ENCODE measurements around the gene OR6B1.
"Not testable (repeated sequence)": the region's sequence is repeated elsewhere in the genome, so short reads cannot be mapped to it uniquely, and the experiment has no call there.

The OR6B1 gene

GRCh38 chr7:144006692-144007042 lies 6.5 kb downstream of the OR6B1 start:
- no peak for DNase-seq (ENCODE audit: insufficient read length)
- no peak for TF ChIP-seq POLR2AphosphoS5 (IDR thresholded peaks at IDR 0.05; ENCODE audit: low read depth, low read length)
- TF ChIP-seq TAF1 (IDR thresholded peaks at IDR 0.05; ENCODE audit: borderline replicate concordance, low read depth, low read length), result no peak
- FAIRE-seq, result no peak

DNA sequence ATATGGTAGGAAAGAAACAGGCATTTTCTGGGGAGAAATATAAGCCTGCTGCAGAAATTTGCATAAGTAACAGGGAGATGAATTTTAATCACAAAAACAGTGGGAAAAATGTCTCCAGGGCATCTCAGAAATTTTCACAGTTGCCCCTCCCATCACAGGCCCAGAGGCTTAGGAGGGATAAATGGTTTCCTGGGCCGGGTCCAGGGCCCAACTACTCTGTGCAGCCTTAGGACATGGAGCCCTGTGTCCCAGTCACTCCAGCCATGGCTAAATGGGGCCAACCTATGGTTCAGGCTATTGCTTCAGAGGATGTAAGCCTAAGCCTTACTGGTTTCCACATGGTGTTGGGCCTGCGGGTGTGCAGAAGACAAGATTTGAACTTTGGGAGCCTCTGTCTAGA lies 9.2 kb downstream of the OR6B1 start:
- FAIRE-seq, result no peak
- no peak for DNase-seq (ENCODE audit: insufficient read length)
- TF ChIP-seq POLR2A (IDR thresholded peaks at IDR 0.05; ENCODE audit: low read depth, low read length) (no peak), POLR2AphosphoS5 (IDR thresholded peaks at IDR 0.05; ENCODE audit: low read depth, low read length) (no peak), TAF1 (IDR thresholded peaks at IDR 0.05; ENCODE audit: borderline replicate concordance, low read depth, low read length) (no peak)

DNA sequence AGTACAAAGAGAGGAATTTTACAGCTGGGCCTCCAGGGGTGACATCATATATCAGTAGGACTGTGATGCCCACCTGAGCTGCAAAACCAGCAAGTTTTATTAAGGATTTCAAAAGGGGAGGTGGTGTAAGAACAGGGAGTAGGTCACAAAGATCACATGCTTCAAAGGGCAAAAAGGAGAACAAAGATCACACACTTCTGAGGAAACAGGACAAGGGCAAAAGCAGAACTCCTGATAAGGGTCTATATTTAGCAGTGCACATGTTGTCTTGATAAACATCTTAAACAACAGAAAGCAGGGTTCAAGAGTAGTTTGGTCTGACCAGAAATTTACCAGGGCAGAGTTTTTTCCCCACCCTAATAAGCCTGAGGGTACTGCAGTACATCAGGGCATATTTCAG lies 9.9 kb downstream of the OR6B1 start:
- DNase-seq (ENCODE audit: insufficient read length); FAIRE-seq: not testable (repeated sequence)

GRCh38 chr7:144010821-144011220 lies 10.7 kb downstream of the OR6B1 start:
- not testable (repeated sequence) for FAIRE-seq; DNase-seq (ENCODE audit: insufficient read length)

DNA sequence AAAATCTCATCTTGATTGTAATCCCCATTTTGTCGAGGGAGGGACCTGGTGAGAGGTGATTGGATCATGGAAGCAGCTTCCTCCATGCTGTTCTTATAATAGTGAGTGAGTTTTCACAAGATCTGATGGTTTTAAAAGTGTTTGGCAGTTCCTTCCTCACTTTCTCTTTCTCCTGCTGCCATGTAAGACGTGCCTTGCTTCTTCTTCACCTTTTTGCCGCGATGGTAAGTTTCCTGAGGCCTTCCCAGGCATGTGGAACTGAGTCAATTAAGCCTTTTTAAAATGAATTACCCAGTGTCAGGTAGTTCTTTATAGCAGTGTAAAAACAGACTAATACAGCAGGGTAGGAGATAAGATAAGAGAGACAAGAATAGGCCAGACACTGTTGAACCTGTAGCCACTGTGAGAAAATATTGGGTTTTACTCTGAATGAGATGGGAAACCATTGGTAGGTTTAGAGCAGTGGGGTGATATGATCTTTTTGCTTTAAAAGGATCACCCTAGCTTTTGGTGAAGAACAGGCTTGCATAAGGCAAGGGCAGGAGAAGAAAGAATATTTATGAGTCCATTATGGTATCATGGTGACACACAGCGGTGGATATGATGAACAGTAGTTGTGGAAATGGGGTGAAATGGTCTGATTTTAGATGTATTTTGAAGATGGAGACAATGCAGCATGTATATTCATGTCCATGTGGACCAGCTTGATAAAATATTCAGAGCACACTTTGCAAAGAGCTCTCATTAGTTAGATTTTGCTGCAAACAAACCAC lies 11.5 kb downstream of the OR6B1 start:
- no peak for TF ChIP-seq TAF1 (IDR thresholded peaks at IDR 0.05; ENCODE audit: borderline replicate concordance, low read depth, low read length)
- no peak for TF ChIP-seq POLR2A (IDR thresholded peaks at IDR 0.05; ENCODE audit: low read depth, low read length)
- no peak for TF ChIP-seq POLR2AphosphoS5 (IDR thresholded peaks at IDR 0.05; ENCODE audit: low read depth, low read length)
- DNase-seq (ENCODE audit: insufficient read length), result no peak
- no peak for FAIRE-seq

- DNase-seq (ENCODE audit: insufficient read length) (no peak), FAIRE-seq (no peak)
- TF ChIP-seq POLR2A (IDR thresholded peaks at IDR 0.05; ENCODE audit: low read depth, low read length) (no peak), POLR2AphosphoS5 (IDR thresholded peaks at IDR 0.05; ENCODE audit: low read depth, low read length) (no peak), TAF1 (IDR thresholded peaks at IDR 0.05; ENCODE audit: borderline replicate concordance, low read depth, low read length) (no peak)
Observed at GRCh38 chr7:144018065-144018464, 17.9 kb downstream of the OR6B1 start.

DNA sequence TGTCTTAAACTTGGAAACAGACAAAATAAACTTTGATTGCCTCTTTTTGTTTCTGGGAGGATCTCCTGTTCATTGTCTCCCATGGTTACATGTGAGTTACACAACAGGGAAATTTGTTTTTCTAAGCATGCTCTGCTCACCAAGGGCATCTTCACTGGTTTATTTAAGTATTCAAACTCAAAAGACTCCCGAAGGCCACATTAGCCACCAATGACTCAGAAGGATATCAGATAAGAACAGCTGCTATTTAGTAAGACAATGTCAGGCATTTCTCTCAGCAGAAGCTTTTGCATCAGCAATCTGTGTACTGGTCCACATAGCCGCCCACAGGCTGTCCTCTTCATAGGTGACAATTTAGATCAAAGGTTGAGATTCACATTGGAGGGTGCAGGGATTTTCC lies 19.3 kb downstream of the OR6B1 start:
- no peak for TF ChIP-seq POLR2AphosphoS5 (IDR thresholded peaks at IDR 0.05; ENCODE audit: low read depth, low read length)
- no peak for TF ChIP-seq POLR2A (IDR thresholded peaks at IDR 0.05; ENCODE audit: low read depth, low read length)
- FAIRE-seq (no peak), DNase-seq (ENCODE audit: insufficient read length) (no peak)

GRCh38 chr7:144020340-144020739 lies 20.2 kb downstream of the OR6B1 start:
- no peak for TF ChIP-seq TAF1 (IDR thresholded peaks at IDR 0.05; ENCODE audit: borderline replicate concordance, low read depth, low read length)
- TF ChIP-seq POLR2A (IDR thresholded peaks at IDR 0.05; ENCODE audit: low read depth, low read length), result no peak
- no peak for TF ChIP-seq POLR2AphosphoS5 (IDR thresholded peaks at IDR 0.05; ENCODE audit: low read depth, low read length)
- DNase-seq (ENCODE audit: insufficient read length) (no peak), FAIRE-seq (no peak)

- TF ChIP-seq POLR2AphosphoS5 (IDR thresholded peaks at IDR 0.05; ENCODE audit: low read depth, low read length) (no peak), TAF1 (IDR thresholded peaks at IDR 0.05; ENCODE audit: borderline replicate concordance, low read depth, low read length) (no peak), POLR2A (IDR thresholded peaks at IDR 0.05; ENCODE audit: low read depth, low read length) (no peak)
- FAIRE-seq (no peak), DNase-seq (ENCODE audit: insufficient read length) (no peak)
Observed at GRCh38 chr7:144022169-144022568, 22.0 kb downstream of the OR6B1 start.

DNA sequence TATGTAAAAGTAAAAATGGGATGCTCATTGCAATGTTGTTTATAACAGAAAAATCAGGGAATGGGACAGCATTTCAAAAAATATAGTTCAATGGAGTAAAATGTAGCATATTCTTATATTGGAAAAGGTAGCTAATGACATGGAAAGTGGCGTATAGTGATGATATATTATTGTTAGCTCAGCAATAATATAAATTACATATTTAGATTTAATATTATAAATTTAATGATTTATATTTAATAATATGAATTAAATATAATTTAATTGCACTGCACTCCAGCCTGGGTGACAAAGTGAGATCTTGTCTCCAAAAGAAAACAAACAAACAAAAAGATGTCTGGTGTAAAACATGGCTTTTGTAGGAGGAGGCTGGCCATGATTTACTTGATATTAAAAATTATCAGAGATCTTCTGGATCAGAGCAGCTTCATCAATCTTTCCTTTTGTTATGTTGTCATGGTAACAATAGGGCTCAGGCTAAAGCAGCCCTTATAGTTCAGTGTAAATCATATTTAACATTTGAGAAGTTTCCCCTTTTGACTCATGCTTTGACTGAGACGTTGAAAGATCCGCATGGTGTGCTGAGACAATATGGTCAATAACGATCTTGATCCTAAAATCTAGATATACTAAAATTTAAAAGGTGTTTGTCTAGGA lies 23.2 kb downstream of the OR6B1 start:
- TF ChIP-seq TAF1 (IDR thresholded peaks at IDR 0.05; ENCODE audit: borderline replicate concordance, low read depth, low read length), result no peak
- TF ChIP-seq POLR2A (IDR thresholded peaks at IDR 0.05; ENCODE audit: low read depth, low read length), result no peak
- TF ChIP-seq POLR2AphosphoS5 (IDR thresholded peaks at IDR 0.05; ENCODE audit: low read depth, low read length), result no peak
- DNase-seq (ENCODE audit: insufficient read length), result no peak
- no peak for FAIRE-seq

- FAIRE-seq (no peak), DNase-seq (ENCODE audit: insufficient read length) (no peak)
- no peak for TF ChIP-seq POLR2AphosphoS5 (IDR thresholded peaks at IDR 0.05; ENCODE audit: low read depth, low read length)
- no peak for TF ChIP-seq POLR2A (IDR thresholded peaks at IDR 0.05; ENCODE audit: low read depth, low read length)
- no peak for TF ChIP-seq TAF1 (IDR thresholded peaks at IDR 0.05; ENCODE audit: borderline replicate concordance, low read depth, low read length)
Observed at GRCh38 chr7:144024213-144024612, 24.1 kb downstream of the OR6B1 start.

DNA sequence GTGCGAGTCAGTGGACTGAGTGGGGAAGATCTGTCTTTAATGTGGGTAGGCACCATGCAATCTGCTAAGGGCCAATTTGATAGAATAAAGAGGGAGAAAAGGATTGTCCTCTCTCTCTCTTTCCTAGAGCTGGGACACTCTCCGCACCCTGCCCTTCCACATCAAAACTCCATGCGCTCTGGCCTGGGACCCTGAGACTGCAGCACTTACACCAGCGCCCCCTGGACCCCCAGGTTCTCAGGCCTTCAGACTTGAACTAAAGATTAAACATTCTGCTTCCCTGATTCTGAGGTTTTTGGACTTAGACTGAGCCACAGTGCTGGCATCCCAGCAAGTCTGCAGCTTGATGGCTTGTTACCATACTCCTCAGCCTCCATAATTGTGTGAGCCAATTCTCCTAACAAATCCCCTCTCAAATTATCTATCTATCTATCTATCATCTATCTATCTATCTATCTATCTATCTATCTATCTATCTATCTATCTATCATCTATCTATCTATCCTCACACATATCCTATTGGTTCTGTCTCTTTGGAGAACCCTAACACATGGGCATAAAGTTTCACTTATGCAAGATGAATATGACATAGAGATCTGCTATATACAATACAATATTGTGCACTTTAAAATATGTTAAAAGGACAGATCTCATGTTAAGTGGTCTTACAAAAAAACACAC lies 26.2 kb downstream of the OR6B1 start:
- no peak for DNase-seq (ENCODE audit: insufficient read length)
- TF ChIP-seq POLR2A (IDR thresholded peaks at IDR 0.05; ENCODE audit: low read depth, low read length), result no peak
- no peak for TF ChIP-seq TAF1 (IDR thresholded peaks at IDR 0.05; ENCODE audit: borderline replicate concordance, low read depth, low read length)
- TF ChIP-seq POLR2AphosphoS5 (IDR thresholded peaks at IDR 0.05; ENCODE audit: low read depth, low read length), result no peak
- no peak for FAIRE-seq

All from GM12892 (cell line).